KMS-11 (cell line): ENCODE results near the gene THUMPD3.

Experiments used
- H2AFZ ChIP-seq: fragments of 200-600 bp; sonication (generic); 2 replicates; pipeline ENCODE4 v1.6.1; 2016; ENCODE audit warnings: antibody characterized with exemption, mixed run types, low read depth
- H3K27ac ChIP-seq: fragments of 200-600 bp; sonication (generic); 2 replicates; pipeline ENCODE4 v1.6.1; 2016; ENCODE audit warnings: mild to moderate bottlenecking, mixed run types
- H3K27me3 ChIP-seq: fragments of 200-600 bp; sonication (generic); 2 replicates; pipeline ENCODE4 v1.6.1; 2017; ENCODE audit warnings: mild to moderate bottlenecking, low read depth, mixed run types, moderate library complexity; ENCODE audit not compliant: insufficient read depth
- H3K36me3 ChIP-seq: fragments of 200-600 bp; sonication (generic); 2 replicates; pipeline ENCODE4 v1.6.1; 2017; ENCODE audit warnings: mild to moderate bottlenecking, mixed run types; ENCODE audit not compliant: insufficient read depth
- H3K4me1 ChIP-seq: fragments of 200-600 bp; sonication (generic); 2 replicates; pipeline ENCODE4 v1.6.1; 2016; ENCODE audit warnings: mild to moderate bottlenecking, low read depth, mixed run types; ENCODE audit not compliant: poor library complexity, severe bottlenecking
- H3K4me2 ChIP-seq: fragments of 200-600 bp; sonication (generic); 2 replicates; pipeline ENCODE4 v1.7.0; 2016; ENCODE audit warnings: mild to moderate bottlenecking, mixed run types
- H3K4me3 ChIP-seq: fragments of 200-600 bp; sonication (generic); IDR thresholded peaks from 2 replicates; pipeline ENCODE4 v1.6.1; 2017; ENCODE audit warnings: low read depth, low read length, mixed read lengths; ENCODE audit not compliant: insufficient read depth
- H3K79me2 ChIP-seq: fragments of 200-600 bp; sonication (generic); 2 replicates; pipeline ENCODE4 v1.6.1; 2016; ENCODE audit warnings: low read depth, mixed run types; ENCODE audit not compliant: insufficient read depth
- H3K9ac ChIP-seq: fragments of 200-600 bp; sonication (generic); 2 replicates; pipeline ENCODE4 v1.6.1; 2016; ENCODE audit warnings: mild to moderate bottlenecking, mixed run types
- H4K20me1 ChIP-seq: fragments of 200-600 bp; sonication (generic); 2 replicates; pipeline ENCODE4 v1.6.1; 2016; ENCODE audit warnings: mild to moderate bottlenecking, mixed run types; ENCODE audit not compliant: insufficient read depth
- CTCF ChIP-seq: fragments of 200-600 bp; sonication (generic); conservative IDR thresholded peaks from 2 replicates; pipeline ENCODE4 v1.6.1; 2017; ENCODE audit warnings: low read depth, mild to moderate bottlenecking, antibody characterized with exemption, low read length, moderate library complexity, mixed read lengths

THUMPD3 gene

GRCh38 chr3:9380014-9380413, 17.2 kb downstream of the THUMPD3 start:
- Histone ChIP-seq H3K4me1 (no peaks in the 10 kb centered on the region), H2AFZ (no peak overlapping the region), H3K4me3 (no peak overlapping the region), H4K20me1 (no peaks in the 10 kb centered on the region), H3K79me2 (no peaks in the 10 kb centered on the region), H3K27ac (no peak overlapping the region), H3K36me3 (no peaks in the 10 kb centered on the region; the same call in 1 of the 2 replicates), H3K4me2 (no peak overlapping the region), H3K27me3 (no peaks in the 10 kb centered on the region), H3K9ac (no peak overlapping the region)
- no peak for TF ChIP-seq CTCF

GRCh38 chr3:9384141-9384828, 21.4 kb downstream of the THUMPD3 start:
- no peak for TF ChIP-seq CTCF
- Histone ChIP-seq H3K4me3 (no peak overlapping the region), H3K36me3 (peaks cover 12% of the 10 kb centered on the region; the same call in 1 of the 2 replicates), H3K27me3 (no peaks in the 10 kb centered on the region), H4K20me1 (no peaks in the 10 kb centered on the region), H3K79me2 (peaks cover 10% of the 10 kb centered on the region; the same call in 1 of the 2 replicates), H3K27ac (no peak overlapping the region), H3K9ac (no peak overlapping the region), H3K4me2 (no peak overlapping the region), H2AFZ (no peak overlapping the region), H3K4me1 (no peaks in the 10 kb centered on the region)

GRCh38 chr3:9385187-9386077, 22.6 kb downstream of the THUMPD3 start:
- no peak for TF ChIP-seq CTCF
- no peak overlapping the region for H2AFZ ChIP-seq
- no peak overlapping the region for H3K4me3 ChIP-seq
- no peak overlapping the region for H3K4me2 ChIP-seq
- no peak overlapping the region for H3K9ac ChIP-seq
- H3K36me3 ChIP-seq: peaks cover 12% of the 10 kb centered on the region; the same call in 1 of the 2 replicates
- no peak overlapping the region; the same call in 1 of the 2 replicates for H3K27ac ChIP-seq
- H3K27me3 ChIP-seq: no peaks in the 10 kb centered on the region
- peaks cover 18% of the 10 kb centered on the region; the same call in 1 of the 2 replicates for H3K79me2 ChIP-seq
- H3K4me1 ChIP-seq: no peaks in the 10 kb centered on the region
- H4K20me1 ChIP-seq: no peaks in the 10 kb centered on the region

GRCh38 chr3:9386078-9386459, 23.2 kb downstream of the THUMPD3 start:
- no peaks in the 10 kb centered on the region for H3K4me1 ChIP-seq
- no peak overlapping the region for H3K4me3 ChIP-seq
- peaks cover 12% of the 10 kb centered on the region; the same call in 1 of the 2 replicates for H3K36me3 ChIP-seq
- peaks cover 25% of the 10 kb centered on the region; the same call in 1 of the 2 replicates for H3K79me2 ChIP-seq
- no peak overlapping the region for H3K9ac ChIP-seq
- no peak overlapping the region; the same call in 1 of the 2 replicates for H3K27ac ChIP-seq
- no peak overlapping the region for H2AFZ ChIP-seq
- H3K27me3 ChIP-seq: no peaks in the 10 kb centered on the region
- H3K4me2 ChIP-seq: no peak overlapping the region
- H4K20me1 ChIP-seq: no peaks in the 10 kb centered on the region
- no peak for TF ChIP-seq CTCF
